Stimulated activated CD4-positive, alpha-beta T cell treated with anti-CD3 and anti-CD28 coated beads, Interleukin-15, amount 100 ng/mL, for 24 hours (primary cell): ENCODE measurements around the gene ANO10.
"Not testable (repeated sequence)": the region's sequence is repeated elsewhere in the genome, so short reads cannot be mapped to it uniquely, and the experiment has no call there.

Source experiments
- DNase-seq: peaks from one replicate; pipeline ENCODE4 v3.0.0-alpha.2; 2020

Gene ANO10

DNA sequence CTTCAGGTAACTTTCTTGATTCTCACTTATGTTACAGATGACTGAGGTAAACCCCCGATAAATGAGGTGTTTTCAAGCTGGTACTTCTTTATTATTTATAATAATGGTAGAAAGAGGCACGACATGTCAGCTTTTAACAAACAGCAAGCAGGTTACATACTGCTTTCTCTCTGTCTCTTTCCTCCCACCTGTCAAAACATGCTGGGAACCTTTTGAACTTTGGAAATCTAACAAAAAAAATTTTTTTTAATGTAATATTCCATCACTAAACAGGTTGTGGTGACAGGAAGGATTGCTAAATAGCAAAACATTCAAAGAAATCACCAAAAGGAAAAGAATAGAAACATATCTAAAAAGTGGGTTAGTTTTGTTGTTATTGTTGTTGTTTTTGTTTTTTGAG, 48.2 kb downstream of the ANO10 start:
- DNase-seq: no peak

DNA sequence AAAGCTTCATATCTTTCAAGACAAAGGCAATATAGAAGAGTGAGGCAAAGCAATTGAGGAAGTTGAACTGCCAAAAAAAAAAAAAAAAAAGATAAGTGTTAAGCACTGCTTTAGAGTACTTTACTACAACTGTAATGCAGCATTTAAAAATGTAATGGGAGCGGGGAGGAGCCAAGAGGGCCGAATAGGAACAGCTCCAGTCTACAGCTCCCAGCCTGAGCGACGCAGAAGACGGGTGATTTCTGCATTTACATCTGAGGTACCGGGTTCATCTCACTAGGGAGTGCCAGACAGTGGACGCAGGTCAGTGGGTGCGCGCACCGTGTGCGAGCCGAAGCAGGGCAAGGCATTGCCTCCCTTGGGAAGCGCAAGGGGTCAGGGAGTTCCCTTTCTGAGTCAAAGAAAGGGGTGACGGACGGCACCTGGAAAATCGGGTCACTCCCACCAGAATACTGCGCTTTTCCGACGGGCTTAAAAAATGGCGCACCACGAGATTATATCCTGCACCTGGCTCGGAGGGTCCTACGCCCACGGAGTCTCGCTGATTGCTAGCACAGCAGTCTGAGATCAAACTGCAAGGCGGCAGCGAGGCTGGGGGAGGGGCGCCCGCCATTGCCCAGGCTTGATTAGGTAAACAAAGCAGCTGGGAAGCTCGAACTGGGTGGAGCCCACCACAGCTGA, 56.0 kb downstream of the ANO10 start:
- not testable (repeated sequence) for DNase-seq

DNA sequence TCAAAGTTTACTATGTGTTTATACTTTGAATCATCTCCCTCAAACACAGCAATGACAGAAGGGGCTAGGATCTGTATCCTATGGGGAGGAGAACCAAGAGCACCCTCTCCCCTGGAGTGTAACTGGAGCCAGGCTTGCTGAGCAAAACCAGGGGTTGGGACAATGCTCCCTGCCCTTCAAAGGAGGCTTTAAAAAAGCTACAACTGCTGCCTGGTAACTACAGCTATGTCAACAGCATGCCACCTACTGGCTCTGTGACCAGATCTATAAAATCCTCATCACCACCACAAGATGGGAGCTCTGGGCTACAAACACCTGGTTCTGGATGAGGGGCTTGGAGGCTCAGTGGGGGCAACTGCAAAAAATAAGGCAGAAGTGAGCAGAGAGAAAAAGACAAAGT, 61.9 kb downstream of the ANO10 start:
- DNase-seq: no peak

DNA sequence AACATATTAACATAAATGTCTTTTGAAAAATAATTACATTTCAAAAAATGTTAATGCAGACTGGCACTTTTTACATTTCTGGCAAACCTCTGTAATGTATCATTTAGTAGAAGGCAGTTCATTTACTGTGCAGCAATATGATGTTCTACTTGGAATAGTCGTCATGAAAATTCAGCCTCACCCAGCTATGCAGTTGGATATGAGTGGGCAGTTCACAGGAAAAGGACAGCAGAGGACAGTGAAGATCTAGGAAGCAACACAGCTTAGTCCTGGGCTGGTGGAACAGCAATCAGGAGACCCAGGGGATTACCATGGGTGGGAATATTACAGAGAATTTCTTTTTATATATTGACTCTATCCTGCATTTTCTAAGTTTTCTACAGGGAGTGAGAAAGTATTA, 63.6 kb downstream of the ANO10 start:
- no peak for DNase-seq

DNA sequence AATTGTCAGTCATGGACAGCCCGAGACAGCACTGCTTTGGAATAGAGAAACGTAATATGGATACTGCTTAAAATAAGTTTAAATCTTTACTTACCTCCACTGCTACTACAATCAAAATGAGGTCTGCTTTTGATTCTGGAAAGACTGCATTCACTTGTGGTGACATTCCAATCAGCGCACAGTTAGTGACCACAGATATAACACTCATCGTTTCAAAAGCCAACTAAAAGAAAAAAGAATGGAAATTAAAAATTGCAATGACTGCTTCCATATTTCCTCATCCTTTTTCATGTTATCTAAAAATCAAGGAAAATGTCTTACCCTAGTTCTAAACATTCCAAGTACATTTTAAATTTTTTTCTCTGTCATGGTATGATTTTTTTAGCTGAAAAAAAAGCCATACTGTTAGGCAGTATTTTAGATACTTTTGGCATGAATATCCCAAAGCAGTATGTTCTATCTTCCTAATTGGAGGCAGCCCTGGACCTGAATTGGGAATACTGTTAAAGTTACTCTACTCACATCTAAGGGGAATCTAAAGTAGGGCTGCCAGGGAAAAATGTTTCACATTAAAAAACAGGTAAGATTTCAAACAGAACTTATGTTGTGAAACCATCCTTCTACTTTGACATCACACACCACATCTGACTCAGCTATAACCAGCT, 72.1 kb downstream of the ANO10 start:
- no peak for DNase-seq

DNA sequence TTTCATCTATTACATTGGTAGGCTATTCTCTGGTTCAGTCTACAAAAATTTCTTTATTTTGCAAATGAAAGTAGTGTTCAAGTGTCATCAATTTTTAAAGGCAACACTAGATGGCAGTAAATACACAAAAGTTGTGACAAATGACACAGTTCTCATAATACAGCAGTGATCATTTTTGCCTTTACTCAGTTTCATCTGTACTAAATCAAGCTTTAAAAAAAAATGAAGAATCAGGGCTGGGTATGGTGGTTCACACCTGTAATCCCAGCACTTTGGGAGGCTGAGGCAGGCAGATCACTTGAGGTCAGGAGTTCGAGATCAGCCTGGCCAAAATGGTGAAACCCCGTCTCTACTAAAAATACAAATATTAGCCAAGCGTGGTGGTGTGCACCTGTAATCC, 77.5 kb downstream of the ANO10 start:
- not testable (repeated sequence) for DNase-seq

DNA sequence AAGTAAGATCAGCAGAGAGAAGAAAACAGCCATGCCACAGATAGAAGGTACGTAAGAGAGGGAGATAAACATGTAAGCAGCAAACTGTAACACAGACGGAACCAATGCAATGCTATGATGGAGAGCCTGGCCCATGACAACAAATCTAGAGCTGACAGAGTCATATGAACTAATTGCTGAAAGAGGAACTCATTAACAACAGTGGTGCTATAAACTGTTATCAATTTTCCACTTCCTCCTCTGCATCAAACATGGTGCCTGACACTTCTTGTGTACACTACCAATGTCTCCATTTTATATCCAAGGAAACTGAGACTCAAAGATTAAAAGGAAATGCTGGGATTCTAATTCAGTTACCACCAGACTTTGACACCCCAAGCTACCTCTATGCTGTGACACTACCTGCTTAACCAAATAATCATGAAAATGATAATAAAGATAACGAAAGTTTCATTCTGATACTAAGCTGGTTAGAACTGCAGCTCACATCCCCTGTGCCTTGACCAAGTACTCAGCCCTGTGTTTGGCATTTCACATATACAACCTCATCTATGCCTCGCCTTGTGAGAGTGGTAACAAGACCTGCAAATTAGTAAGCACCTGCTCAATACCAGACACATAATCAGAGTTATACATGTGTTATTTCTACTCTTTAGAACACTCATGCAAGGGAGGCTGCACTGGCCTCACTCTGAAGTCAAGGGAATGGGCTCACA, 79.3 kb downstream of the ANO10 start:
- DNase-seq: no peak

DNA sequence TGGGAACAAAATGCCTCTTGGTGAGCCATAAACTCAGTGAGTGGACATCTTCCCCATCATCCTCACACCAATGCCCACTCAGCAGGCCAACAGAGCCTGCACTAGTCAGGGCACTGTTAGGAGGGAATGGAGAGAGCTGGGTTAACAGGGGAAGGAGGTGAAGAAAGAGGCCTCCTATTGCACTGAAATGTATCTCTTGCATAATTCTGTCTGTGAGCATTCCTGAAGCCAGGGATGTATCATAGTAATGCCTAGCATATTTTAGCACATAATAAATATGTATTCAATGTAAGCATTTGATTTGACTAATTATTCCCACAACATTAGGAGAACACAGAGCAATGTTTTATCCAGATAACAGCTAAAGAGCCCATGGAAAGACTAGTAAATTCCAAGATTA, 81.2 kb downstream of the ANO10 start:
- no peak for DNase-seq

DNA sequence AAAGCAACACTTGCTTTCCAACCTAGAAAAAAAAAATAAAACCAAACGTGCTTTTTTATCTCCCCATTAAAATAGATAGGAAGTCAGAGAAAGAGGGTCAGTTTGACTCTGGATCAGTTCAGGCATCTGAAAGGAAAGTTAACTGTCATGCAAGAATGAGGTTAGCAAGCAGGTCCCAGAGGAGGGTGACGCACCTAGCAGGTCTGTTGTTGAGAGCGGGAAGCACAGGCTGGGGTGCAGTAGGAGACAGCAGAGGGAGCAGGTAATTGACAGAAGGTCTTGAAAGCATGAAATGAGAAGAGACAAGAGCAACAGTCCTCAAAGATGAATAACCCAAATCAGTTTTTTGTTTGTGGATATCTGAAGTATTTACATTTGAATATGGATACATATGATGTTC, 82.5 kb downstream of the ANO10 start:
- DNase-seq: no peak

DNA sequence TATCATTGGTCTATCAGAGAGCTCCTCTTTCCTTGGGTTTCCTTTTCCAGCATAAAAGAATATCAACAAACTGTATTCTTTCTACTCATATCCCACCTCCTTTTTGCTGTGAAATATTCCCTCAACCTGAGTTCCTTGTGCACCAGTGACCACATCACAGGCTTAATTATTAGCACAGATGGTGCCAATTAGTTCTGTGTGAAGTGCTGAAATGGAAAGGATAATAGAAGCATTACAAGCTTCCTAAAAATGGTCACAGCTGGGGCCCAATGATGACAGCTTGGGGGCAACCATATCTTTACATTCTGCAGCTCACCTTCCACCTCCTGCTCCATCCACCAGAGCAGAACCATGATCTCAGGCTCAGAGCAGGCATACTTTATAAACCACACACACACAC, 84.6 kb downstream of the ANO10 start:
- DNase-seq: no peak

DNA sequence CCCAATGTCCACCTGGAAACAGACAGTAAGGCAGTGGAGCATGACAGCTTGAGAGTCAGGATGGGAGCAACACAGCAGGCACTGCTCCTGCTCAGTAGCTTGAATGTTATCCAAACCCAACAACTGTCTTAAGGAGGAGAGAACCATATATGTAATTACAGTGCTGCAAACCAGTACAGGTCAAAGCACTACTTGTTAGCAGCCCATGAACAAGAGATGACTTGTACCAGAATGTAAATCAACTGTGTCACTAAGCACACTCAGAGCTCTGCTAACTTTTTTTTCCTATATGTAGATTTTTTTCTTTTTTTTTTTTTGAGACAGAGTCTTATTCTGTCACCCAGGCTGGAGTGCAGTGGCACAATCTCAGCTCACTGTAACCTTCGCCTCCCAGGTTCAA, 87.1 kb downstream of the ANO10 start:
- no peak for DNase-seq

DNA sequence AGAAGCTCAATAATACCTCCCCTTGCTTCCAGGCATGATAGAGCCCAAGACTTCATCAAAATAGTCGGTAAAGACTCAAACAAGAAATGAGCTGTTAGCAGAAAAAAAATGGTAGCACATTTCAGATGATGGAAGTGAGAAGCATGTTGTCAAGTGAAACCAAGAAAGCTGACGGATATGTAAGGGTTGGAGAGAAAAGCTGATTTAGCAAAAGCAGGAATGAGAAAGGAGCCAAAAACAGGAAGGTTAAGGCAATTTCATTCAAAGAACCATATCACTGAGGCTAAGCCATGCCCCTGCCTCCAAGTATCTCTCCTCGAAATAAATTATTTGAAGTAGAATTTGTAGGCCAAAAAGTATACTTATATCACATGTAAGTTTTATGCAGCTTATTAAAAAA, 88.8 kb downstream of the ANO10 start:
- DNase-seq: no peak

DNA sequence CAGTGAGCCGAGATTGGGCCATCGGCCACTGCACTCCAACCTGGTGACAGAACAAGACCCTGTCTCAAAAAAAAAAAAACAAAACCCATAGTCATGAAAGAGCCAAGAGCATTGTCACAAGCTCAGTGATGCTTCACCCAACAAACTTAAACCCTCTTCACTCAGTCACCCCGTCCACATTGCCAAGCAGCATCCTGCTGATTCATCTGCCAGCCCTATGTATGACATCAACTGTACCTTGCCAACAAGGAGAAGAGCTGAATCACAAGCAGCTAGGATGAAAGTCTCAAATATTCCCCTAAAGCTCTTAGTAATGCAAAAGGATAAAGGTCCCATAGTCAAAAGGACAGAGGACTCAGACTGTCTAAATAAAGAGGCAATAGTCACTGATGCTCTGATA, 90.0 kb downstream of the ANO10 start:
- peak; percentile 3 for DNase-seq

DNA sequence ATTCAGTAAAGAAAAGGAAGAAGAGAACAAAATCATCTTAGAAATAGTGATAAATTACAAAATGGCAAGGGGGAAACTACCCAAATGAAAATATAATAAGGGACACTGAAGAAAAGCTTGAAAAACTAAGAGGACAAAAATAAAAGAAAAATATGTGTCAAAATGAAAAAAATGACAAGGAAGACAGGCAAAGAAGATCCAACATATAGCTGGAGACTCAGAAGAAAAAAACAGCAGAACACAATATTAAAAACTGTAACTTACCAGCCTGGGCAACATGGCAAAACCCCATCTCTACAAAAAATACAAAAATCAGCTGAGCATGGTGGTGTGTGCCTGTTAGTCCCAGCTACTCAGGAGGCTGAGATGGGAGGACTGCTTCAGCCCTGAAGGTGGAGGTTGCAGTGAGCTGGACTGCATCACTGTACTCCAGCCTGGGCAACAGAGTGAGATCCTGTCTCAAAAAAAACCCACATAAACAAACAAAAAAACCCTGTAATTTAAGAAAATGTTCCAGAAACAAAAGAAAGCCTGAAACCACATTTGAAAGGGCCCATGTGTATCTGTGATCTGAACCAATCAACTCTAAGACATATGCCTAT, 93.2 kb downstream of the ANO10 start:
- no peak for DNase-seq

DNA sequence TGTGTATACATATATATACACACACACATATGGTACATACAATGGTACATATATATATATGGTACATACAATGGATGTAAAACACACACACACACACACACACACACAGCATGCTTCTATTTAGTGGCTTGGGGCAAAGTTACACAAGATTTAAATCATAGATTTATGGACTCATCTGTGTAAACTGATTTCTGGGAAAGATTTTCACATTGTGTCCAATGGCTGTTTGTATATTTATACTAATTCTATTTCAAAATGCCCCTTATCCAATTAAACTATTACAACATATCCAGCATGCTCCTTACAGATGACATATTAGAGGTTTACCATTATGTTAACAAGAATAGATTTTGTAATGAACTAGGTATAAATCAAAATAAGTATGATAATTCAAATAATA, 94.9 kb downstream of the ANO10 start:
- no peak for DNase-seq

DNA sequence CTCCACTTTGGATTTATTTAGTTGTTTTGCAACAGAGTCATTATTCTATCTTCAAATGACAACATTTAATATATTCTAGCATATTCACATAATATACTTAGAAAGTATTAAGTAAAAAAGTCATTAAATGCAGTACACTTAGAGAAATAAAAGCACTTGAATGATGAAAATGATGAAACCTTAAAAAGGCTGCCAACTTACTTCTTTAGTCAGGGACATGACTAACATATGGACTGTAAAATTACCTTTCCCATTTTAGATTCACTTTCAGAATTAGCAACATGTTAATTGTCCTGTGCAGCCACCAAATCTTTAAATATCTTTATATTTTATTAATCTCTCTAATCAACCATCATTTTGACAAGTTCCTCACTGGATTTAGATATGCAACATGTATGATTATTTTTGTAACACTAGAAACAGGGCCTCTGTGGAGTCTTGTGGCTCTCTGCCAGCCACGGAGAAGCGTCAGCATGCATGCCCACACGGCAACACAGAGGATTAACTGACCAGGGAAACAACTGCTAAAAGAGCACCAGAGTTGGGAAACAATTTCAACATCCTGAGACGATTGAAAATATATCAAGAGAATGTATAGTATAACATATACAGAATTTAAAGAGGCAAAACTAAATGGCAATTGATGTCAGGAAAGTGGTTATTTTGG, 95.7 kb downstream of the ANO10 start:
- DNase-seq: no peak

DNA sequence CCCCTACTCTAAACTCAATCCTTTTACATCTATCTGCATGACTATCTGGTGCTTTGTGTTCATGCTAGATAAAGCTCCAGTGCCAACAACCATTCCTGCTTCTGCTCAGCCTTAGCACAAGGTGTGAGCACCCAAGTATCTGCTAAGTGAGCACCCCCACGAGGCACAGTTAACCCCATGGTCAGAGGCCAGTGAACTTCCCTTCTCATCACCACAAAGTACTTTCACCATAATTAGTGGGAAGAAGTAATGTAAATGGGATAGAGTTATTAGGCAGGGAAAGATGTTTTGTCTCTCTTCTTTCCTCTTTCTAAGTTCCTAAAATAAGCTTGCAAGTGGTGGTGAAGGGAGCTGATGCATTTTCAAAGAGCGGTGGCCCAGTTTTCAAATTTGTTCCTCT, 96.4 kb downstream of the ANO10 start:
- DNase-seq: no peak

DNA sequence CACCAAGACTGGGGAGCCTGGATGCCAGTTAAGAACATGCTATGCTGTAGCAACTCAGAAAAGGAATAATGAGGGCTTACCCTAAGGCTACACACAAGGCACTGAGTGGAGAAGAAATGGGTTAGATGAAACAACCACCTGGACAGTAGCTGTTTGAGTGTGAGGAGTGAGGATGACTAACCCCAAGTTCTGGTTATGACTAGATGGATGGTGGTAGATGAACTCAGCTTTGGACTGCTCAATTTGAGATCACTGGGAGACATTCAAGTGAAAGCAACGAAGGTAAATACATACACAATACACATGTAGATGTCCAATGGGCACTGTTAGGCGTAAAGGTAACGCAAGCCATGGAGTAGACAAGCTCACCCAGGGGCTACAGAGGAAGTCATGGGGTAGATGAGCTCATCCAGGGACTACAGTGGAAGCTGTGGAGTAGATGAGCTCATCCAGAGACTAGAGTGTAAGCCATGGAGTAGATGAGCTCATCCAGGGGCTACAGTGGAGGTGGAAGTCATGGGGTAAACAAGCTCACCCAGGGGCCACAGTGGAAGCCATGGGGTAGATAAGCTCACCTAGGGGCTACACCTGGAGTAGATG, 98.3 kb downstream of the ANO10 start:
- peak; percentile 5 for DNase-seq

DNA sequence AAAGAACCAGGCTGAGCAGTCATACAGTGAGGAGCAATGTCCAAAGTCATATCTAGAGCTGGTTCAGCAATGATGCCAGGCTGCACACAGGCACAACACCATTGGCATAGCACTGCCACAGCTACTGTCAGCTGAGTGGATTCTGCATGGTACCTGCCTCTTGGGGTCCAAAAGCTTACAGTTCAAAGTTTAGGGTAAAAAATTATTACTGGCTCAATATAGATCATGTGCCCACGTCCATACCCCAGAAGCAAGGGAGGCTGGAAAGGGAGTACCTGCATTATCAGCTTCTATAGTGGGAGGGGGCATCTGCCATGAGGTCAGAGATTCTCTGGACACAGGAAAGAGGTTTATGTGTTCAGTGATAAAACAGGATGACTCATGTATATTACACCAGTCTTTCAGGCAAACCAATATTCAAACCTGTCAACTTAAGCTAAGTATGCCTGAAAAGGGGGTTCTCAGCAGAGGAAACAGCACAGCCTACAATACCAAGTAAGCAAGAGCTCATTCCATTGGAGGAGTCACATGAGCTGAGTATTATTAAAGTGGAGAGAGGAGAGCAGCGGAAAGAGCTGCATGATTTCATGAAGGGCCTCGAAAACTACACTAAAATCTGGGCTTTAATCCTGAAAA, 99.0 kb downstream of the ANO10 start:
- DNase-seq: no peak

DNA sequence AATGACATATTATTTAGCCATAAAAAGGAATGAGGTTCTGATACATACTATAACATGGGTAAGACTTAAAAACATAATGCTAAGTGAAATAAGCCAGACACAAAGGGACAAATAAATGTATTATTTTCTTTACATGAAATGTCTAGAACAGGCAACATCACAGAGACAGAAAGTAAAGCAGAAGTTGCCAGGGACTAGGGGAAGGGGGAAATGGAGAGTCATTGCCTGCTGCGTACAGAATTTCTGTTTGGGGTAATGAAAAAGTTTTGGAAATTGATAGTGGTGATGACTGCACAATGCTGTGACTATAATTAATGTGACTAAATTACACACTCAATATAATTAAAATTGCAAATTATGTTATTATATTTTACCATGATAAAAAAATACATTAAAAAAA, 99.9 kb downstream of the ANO10 start:
- DNase-seq: no peak

DNA sequence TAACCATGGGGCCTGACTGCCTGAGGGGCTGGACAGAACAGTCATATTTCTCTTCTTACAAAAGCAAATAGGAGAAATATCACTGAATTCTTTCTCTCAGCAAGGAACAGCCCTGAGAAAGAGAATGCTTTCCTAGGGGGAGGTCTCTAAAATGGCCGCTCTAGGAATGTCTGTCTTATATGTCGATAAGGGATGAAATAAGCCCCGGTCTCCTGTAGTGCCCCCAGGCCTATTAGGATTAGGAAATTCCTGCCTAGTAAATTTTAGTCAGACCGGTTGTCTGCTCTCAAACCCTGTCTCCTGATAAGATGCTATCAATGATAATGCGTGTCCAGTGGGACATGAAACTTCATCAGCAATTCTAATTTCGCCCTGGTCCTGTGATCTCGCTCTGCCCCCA, 103.3 kb downstream of the ANO10 start:
- not testable (repeated sequence) for DNase-seq

DNA sequence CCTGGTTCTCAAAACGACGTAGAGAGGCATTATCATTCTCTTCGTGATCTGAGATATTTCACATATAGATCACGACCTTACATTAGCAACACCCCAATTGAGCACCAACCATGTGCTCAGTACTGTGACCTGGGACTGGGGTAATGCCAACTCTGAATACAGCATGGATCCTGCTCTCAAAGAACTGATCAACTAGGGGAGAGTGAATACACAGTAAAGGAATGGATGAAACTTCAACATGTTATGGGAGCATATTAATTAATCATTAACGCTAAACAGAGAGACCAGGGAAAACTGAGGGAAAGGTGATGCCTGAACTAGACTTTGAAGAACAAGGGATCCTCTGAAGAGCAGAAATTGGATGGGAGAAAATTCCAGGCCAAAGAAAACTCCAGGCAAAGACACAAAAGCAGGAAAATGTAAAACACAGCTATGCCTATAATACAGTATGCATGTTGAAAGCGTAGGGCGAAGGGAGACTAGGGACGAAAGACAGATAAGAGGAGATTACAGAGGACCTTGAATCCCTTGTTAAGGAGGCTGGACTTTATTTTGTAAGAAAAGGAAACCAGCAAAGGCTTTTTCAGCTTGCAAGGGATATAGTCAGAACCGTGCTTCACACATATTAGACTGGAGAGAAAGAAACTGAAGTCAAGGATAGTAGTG, 105.7 kb downstream of the ANO10 start:
- DNase-seq: no peak
